Caco-2 (cell line): ENCODE results near the gene CFAP53. TPM values are rescaled to one million over a fixed set of nuclear protein-coding genes. Genes with fewer than 3 reads are reported as not detected.

ENCODE experiments used
- BruUV-seq: library from RNA; stranded (reverse); fragments of 400-500 nt; replicated peaks from 2 replicates; lab custom pipeline; 2021; lab: Mats Ljungman, UMichigan
- CTCF ChIA-PET: fragments of 300-600 bp; sonication (Branson Sonifier 250); formaldehyde crosslinking; loops from one replicate; lab custom pipeline; 2022; ENCODE audit warnings: antibody characterized with exemption; lab: Charles Lee
- POLR2A ChIA-PET: fragments of 300-600 bp; sonication (Branson Sonifier 250); formaldehyde crosslinking; loops from one replicate; lab custom pipeline; 2022; ENCODE audit warnings: antibody characterized with exemption; lab: Charles Lee
- DNase-seq, 2 experiments: peaks; one replicate each; pipeline versions ENCODE4 v3.0.0 to v3.0.0-alpha.2; 2020 to 2022
- H3K27me3 ChIP-seq: replicated peaks from 2 replicates; pipeline ENCODE4 v1.6.0; 2011; ENCODE audit warnings: low read length; ENCODE audit not compliant: control insufficient read depth, insufficient read depth
- H3K36me3 ChIP-seq: 2 replicates; pipeline ENCODE4 v1.5.1; 2011; ENCODE audit warnings: low read length; ENCODE audit not compliant: control insufficient read depth, insufficient read depth
- H3K4me1 ChIP-seq: fragments of 250-450 bp; sonication (Bioruptor Pico); 2 replicates; pipeline ENCODE4 v1.5.1; 2020; ENCODE audit warnings: mild to moderate bottlenecking
- H3K4me3 ChIP-seq: 2 replicates; pipeline ENCODE4 v1.5.1; 2011; ENCODE audit warnings: low read depth, mild to moderate bottlenecking, control low read depth, low read length
- H3K9me3 ChIP-seq: fragments of 250-450 bp; sonication (Bioruptor Pico); 2 replicates; pipeline ENCODE4 v1.5.1; 2020; ENCODE audit warnings: mild to moderate bottlenecking, moderate library complexity
- H3K27ac Mint-ChIP-seq: one replicate; pipeline ENCODE4 v1.8.0; 2022; ENCODE audit warnings: mixed read lengths; ENCODE audit not compliant: unreplicated experiment
- H3K27me3 Mint-ChIP-seq: one replicate; pipeline ENCODE4 v1.8.0; 2022; ENCODE audit warnings: mixed read lengths; ENCODE audit not compliant: insufficient read depth, unreplicated experiment
- H3K36me3 Mint-ChIP-seq: one replicate; pipeline ENCODE4 v1.8.0; 2022; ENCODE audit warnings: mild to moderate bottlenecking, mixed read lengths; ENCODE audit not compliant: insufficient read depth, unreplicated experiment
- H3K4me1 Mint-ChIP-seq: one replicate; pipeline ENCODE4 v1.8.0; 2022; ENCODE audit warnings: low read depth, mixed read lengths; ENCODE audit not compliant: unreplicated experiment
- H3K4me3 Mint-ChIP-seq: one replicate; pipeline ENCODE4 v1.8.0; 2022; ENCODE audit warnings: mild to moderate bottlenecking, moderate library complexity, mixed read lengths; ENCODE audit not compliant: unreplicated experiment
- H3K9me3 Mint-ChIP-seq: one replicate; pipeline ENCODE4 v1.8.0; 2022; ENCODE audit warnings: mixed read lengths; ENCODE audit not compliant: unreplicated experiment
- CTCF ChIP-seq, 2 experiments: fragments of 200-600 bp in 1 of 2; IDR thresholded peaks; 1 replicate in 1 of 2; 2 replicates in 1 of 2; pipeline versions ENCODE4 v1.5.1 to v1.8.0; 2011 to 2022; ENCODE audit warnings: antibody characterized with exemption in 1 of 2, control low read depth in 1 of 2, inconsistent platforms in 1 of 2, low read depth in 1 of 2, low read length in 1 of 2, mild to moderate bottlenecking in 1 of 2, moderate library complexity in 1 of 2; ENCODE audit not compliant: insufficient read depth in 1 of 2, severe bottlenecking in 1 of 2, unreplicated experiment in 1 of 2
- intact Hi-C: fragments of 100-400 bp; cut with micrococcal nuclease; formaldehyde crosslinking; loops from one replicate; pipeline ENCODE4 v1.10.0; 2022; ENCODE audit not compliant: unreplicated experiment
- total RNA-seq: library from RNA; stranded (reverse); gene quantifications from 2 replicates; pipeline ENCODE4 v1.2.3, GENCODE V29; 2022

Gene CFAP53
- total RNA-seq, 1 experiment from 2014 or later = not detected

DNA sequence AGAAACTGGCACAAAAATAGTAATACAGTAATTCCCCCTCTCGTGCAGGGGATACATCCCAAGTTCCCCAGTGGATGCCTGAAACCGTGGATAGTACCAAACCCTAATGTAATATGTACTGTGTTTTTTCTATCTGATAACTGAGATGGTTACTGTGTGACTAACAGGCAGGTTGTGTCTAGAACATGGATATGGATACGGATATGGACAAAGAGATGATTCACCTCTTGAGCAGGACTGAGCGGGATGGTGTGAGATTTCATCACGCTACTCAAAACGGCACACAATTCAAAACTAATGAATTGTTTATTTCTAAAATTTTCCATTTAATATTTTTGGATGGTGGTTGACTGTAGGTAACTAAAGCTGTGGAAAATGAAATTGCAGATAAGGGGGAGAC is 11.6 kb upstream of the CFAP53 start:
- Histone ChIP-seq H3K4me1 (no peaks in the 10 kb centered on the region), H3K9me3 (no peaks in the 10 kb centered on the region), H3K36me3 (no peaks in the 10 kb centered on the region; the same call in 1 of the 2 replicates), H3K4me3 (no peak overlapping the region), H3K27me3 (no peaks in the 10 kb centered on the region)
- H3K27me3 Mint-ChIP-seq = no peaks in the 10 kb centered on the region
- BruUV-seq = no TSS peak
- no peak for DNase-seq
- peaks cover 30% of the 10 kb centered on the region for H3K36me3 Mint-ChIP-seq
- POLR2A ChIA-PET = no interaction called here
- H3K4me3 Mint-ChIP-seq = no peak overlapping the region
- no peak for TF ChIP-seq CTCF (IDR thresholded peaks at IDR 0.05; ENCODE audit: insufficient read depth in 1 of 2, low read depth in 1 of 2, low read length in 1 of 2, severe bottlenecking in 1 of 2, unreplicated experiment in 1 of 2)
- peaks cover 12% of the 10 kb centered on the region for H3K4me1 Mint-ChIP-seq
- intact Hi-C loops = no loop called here
- no peaks in the 10 kb centered on the region for H3K9me3 Mint-ChIP-seq
- H3K27ac Mint-ChIP-seq = no peak overlapping the region
- CTCF ChIA-PET = no interaction called here

DNA sequence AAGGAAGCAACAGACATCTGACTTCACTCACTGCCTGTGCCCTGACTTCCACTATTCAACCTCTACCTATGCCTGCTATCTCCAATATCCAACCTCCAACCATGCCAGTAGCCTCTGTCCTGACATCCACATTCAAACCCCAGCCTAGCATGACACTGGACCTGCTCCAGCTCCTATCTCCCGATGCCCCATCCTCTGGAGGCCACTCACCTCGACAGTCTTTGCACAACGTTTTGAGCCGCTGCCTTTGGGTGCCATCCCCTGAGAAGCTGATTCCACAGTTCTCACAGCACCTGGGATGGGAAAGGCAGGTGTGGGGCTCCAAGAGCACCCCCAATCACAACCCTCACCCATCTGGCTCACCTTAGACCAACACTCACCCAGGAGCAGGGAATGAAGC is 10.2 kb upstream of the CFAP53 start:
- Histone ChIP-seq H3K27me3 (no peaks in the 10 kb centered on the region), H3K4me1 (no peaks in the 10 kb centered on the region), H3K36me3 (no peaks in the 10 kb centered on the region; the same call in 1 of the 2 replicates), H3K4me3 (no peak overlapping the region), H3K9me3 (no peaks in the 10 kb centered on the region)
- Mint-ChIP-seq H3K27me3 (no peaks in the 10 kb centered on the region), H3K27ac (no peak overlapping the region), H3K9me3 (no peaks in the 10 kb centered on the region), H3K4me3 (no peak overlapping the region), H3K36me3 (peaks cover 26% of the 10 kb centered on the region), H3K4me1 (peaks cover 12% of the 10 kb centered on the region)
- ChIA-PET POLR2A (no interaction called here), CTCF (no interaction called here)
- TF ChIP-seq CTCF (IDR thresholded peaks at IDR 0.05; ENCODE audit: insufficient read depth in 1 of 2, low read depth in 1 of 2, low read length in 1 of 2, severe bottlenecking in 1 of 2, unreplicated experiment in 1 of 2) = no peak
- BruUV-seq = no TSS peak
- intact Hi-C loops = no loop called here
- DNase-seq = no peak

- no peaks in the 10 kb centered on the region for H3K4me1 ChIP-seq
- Mint-ChIP-seq H3K9me3 (no peaks in the 10 kb centered on the region), H3K4me3 (no peak overlapping the region), H3K27ac (no peak overlapping the region), H3K4me1 (peaks cover 8% of the 10 kb centered on the region), H3K27me3 (no peaks in the 10 kb centered on the region), H3K36me3 (peaks cover 24% of the 10 kb centered on the region)
- POLR2A ChIA-PET = no interaction called here
- intact Hi-C loops = no loop called here
- BruUV-seq = no TSS peak
- no peak for TF ChIP-seq CTCF (IDR thresholded peaks at IDR 0.05; ENCODE audit: insufficient read depth in 1 of 2, low read depth in 1 of 2, low read length in 1 of 2, severe bottlenecking in 1 of 2, unreplicated experiment in 1 of 2)
- H3K27me3 ChIP-seq = no peaks in the 10 kb centered on the region
- CTCF ChIA-PET = no interaction called here
- H3K36me3 ChIP-seq = no peaks in the 10 kb centered on the region; the same call in 1 of the 2 replicates
- no peak for DNase-seq
- no peaks in the 10 kb centered on the region for H3K9me3 ChIP-seq
- H3K4me3 ChIP-seq = no peak overlapping the region
Measured at GRCh38 chr18:50275503-50276036, 9.3 kb upstream of the CFAP53 start.
